GM20000 (cell line): ENCODE measurements around the gene ZBTB40.

ENCODE experiments used
- DNase-seq: peaks from one replicate; pipeline ENCODE4 v3.0.0; 2012; ENCODE audit warnings: low spot score
- TF ChIP-seq, protein P1 (sequence below): IDR thresholded peaks from 2 replicates; pipeline ENCODE4 v1.5.1; 2012; ENCODE audit warnings: mild to moderate bottlenecking, control low read depth; ENCODE audit errors: extremely low read depth, missing control alignments

ZBTB40 gene

DNA sequence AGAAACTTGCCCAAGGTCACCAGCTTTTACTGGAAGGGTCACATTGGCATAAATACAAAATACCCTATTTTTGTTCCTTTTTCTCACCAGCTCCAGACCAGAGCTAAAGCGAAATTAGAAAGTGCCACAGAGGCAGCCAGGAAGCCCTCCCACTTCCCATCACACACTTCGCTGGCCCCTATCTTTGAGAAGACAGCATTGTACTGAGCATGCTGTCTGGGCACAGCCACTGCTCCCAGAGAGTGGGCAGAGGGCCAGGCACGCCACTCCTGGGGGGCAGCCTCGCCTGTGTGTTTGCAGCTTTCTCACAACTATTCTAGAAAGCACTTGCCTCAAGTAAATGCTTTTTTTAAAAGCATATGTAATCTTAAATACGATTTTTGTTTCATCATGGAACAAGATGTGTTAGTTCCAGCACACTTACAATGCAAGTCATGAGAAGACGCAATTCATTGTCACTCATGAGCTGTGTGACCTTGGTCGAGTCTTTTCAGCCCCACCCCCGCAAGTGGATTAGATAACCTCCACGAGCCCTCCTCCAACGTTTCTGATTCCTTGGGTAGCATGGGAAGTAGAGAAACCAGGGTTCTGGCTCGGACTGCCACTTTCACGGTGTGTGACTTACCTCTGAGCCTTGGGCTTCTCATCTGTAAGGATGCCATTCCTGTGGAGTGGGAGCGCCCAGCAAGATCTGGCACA is 85.9 kb downstream of the ZBTB40 start:
- no peak for DNase-seq
- TF ChIP-seq, protein P1, sequence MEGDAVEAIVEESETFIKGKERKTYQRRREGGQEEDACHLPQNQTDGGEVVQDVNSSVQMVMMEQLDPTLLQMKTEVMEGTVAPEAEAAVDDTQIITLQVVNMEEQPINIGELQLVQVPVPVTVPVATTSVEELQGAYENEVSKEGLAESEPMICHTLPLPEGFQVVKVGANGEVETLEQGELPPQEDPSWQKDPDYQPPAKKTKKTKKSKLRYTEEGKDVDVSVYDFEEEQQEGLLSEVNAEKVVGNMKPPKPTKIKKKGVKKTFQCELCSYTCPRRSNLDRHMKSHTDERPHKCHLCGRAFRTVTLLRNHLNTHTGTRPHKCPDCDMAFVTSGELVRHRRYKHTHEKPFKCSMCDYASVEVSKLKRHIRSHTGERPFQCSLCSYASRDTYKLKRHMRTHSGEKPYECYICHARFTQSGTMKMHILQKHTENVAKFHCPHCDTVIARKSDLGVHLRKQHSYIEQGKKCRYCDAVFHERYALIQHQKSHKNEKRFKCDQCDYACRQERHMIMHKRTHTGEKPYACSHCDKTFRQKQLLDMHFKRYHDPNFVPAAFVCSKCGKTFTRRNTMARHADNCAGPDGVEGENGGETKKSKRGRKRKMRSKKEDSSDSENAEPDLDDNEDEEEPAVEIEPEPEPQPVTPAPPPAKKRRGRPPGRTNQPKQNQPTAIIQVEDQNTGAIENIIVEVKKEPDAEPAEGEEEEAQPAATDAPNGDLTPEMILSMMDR: no peak

DNA sequence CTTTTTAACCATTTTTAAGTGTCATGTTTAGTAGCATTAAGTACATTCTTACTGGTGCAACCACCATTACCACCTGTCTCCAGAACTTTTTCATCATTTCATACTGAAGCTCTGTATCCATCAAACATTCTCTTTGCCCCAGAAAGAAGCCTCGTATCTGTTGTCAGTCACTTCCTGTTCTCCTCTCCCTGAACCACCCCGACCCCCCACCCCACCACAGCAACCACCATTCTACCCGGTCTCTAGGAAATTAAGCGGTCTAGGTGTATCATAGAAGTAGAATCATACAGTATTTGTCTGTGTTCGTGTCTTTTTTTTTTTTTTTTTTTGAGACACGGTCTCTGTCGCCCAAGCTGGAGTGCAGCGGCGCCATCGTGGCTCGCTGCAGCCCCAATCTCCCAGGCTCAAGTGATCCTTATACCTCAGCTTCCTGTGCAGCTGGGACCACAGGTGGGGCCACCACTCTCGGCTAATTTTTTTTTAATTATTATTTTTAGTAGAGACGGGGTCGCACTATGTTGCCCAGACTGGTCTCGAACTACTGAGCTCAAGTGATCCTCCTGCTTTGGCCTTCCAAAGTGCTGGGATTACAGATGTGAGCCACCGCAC is 88.0 kb downstream of the ZBTB40 start:
- TF ChIP-seq, protein P1: no peak
- no peak for DNase-seq

DNA sequence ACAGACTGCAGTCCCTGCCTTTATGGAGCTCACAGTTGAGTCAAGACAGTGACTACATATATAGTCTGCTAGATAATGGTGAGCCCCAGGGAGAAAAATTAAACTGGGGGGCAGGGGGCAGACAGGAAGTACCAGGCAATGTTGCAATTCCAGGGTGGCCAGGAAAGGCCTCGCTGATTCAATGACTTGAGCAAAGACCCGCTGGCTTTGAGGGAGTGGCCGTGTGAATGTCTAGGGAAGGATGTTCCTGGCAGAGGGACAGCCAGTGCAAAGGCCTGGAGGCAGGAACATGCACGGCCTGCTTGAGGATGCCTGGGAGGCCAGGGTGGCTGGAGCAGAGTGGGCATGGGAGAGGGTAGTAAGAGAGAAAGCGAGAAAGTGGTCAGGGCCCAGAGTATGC is 88.7 kb downstream of the ZBTB40 start:
- DNase-seq: no peak

DNA sequence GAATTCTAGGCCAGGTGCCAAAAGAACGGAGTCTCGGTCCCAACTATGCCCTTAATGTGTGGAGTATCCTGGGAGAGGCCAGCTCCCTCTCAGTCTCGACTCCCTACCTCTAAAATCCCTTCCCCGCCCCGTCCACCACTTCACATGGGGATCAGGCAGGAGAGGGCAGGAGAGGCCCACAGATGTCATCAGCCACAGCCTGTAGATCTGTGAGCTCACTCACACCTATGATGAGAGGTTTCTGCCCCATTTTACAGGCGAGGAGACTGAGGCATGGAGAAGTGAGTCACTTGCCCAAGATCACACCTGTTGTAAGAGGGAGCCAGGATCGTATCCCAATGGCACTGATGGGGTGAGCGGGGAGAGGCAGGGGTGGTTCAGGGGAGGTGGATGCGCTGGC is 91.2 kb downstream of the ZBTB40 start:
- DNase-seq: no peak
- TF ChIP-seq, protein P1: no peak

More for the DNA sequence above, 88.7 kb downstream of the ZBTB40 start:
- TF ChIP-seq, protein P1: no peak

DNA sequence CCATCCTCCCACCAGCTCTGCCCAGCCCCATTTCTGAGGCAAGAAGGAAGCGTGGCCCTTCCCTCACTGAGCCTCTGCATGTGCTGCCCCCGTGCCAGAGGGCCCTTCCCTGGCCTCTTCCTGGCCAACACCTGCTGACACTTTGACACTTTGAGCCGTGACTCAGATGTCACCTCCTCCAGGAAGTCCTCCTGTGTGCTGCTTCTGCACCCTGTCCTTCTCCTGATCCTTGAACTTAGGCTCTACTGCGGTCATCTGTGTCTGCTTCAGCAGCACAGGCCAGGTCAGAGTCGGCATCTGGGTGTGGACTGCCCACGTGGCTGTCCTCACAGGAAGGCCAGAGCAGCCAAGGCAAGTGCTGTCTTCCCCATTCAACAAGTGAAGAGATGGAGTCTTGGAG is 92.0 kb downstream of the ZBTB40 start:
- DNase-seq: no peak
- TF ChIP-seq, protein P1: no peak

DNA sequence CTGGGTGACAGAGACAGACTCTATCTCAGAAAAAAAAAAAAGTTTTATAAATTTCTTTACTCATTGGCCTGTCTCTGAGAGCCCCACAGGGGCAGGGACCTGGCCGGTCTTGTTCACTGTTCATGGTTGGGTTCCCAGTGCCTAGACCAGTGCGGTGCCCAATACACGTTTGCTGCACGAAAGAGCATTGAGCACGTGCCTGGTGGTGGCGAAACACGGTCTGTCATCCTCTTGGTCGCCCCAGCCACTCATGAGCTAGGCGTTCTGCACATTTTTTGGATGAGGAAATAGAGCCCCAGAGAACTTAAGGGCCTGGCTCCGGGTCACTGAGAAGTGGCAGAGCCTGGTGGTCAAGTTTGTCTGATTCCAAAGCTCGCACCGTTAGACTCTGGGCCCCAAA is 93.0 kb downstream of the ZBTB40 start:
- TF ChIP-seq, protein P1: no peak
- no peak for DNase-seq

DNA sequence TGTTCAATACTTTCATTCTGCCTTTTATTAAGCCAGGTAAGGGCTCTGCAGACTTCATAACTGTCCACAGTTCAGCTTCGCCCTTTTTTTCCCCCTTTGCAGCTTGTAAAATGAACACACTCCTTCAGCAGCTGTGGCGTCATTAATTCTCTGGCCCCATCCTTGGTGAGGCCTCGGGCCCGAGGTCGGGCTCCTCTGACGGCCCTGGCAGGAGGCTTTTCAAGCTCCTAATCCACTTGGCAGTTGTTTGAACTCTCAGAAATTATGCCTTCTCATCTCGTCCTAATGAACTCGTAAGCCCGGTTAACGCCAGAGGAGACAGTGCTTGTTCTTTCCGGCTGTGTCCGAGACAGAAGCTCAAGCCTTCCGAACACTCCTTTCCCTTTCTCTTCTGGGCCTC is 93.5 kb downstream of the ZBTB40 start:
- TF ChIP-seq, protein P1: no peak
- no peak for DNase-seq
